Activated naive CD8-positive, alpha-beta T cell treated with anti-CD3 and anti-CD28 coated beads, Interleukin-2, amount 50 U/mL, for 24 hours (primary cell): ENCODE measurements around the gene LEF1.

Source experiments
- ATAC-seq: fragments of 150-1000 bp; cut with Tn5 transposase; one replicate; pipeline ENCODE4 v1.10.0; 2021
- DNase-seq: peaks from one replicate; pipeline ENCODE4 v3.0.0; 2021
- H3K27ac Mint-ChIP-seq: one replicate; pipeline ENCODE4 v1.8.0; 2021; ENCODE audit warnings: mild to moderate bottlenecking, mixed read lengths
- H3K27me3 Mint-ChIP-seq: one replicate; pipeline ENCODE4 v1.8.0; 2021; ENCODE audit warnings: mixed read lengths
- H3K36me3 Mint-ChIP-seq: one replicate; pipeline ENCODE4 v1.8.0; 2021; ENCODE audit warnings: low read depth, mixed read lengths
- H3K4me1 Mint-ChIP-seq: one replicate; pipeline ENCODE4 v1.8.0; 2021; ENCODE audit warnings: mixed read lengths
- H3K4me3 Mint-ChIP-seq: one replicate; pipeline ENCODE4 v1.8.0; 2021; ENCODE audit warnings: mild to moderate bottlenecking, moderate library complexity, mixed read lengths
- H3K9me3 Mint-ChIP-seq: one replicate; pipeline ENCODE4 v1.8.0; 2021; ENCODE audit warnings: mixed read lengths

Gene LEF1

GRCh38 chr4:108106186-108106585 is 62.5 kb downstream of the LEF1 start:
- Mint-ChIP-seq H3K4me1 (peaks cover 94% of the 10 kb centered on the region), H3K27ac (peak overlapping the region; percentile 98), H3K27me3 (no peaks in the 10 kb centered on the region), H3K36me3 (peaks cover 23% of the 10 kb centered on the region), H3K9me3 (no peaks in the 10 kb centered on the region), H3K4me3 (peak overlapping the region; percentile 76)
- no peak for ATAC-seq
- DNase-seq: no peak

- H3K9me3 Mint-ChIP-seq: no peaks in the 10 kb centered on the region
- H3K27me3 Mint-ChIP-seq: no peaks in the 10 kb centered on the region
- ATAC-seq: no peak
- H3K36me3 Mint-ChIP-seq: peaks cover 19% of the 10 kb centered on the region
- H3K4me3 Mint-ChIP-seq: no peak overlapping the region
- peak overlapping the region; percentile 90 for H3K27ac Mint-ChIP-seq
- H3K4me1 Mint-ChIP-seq: peaks cover 88% of the 10 kb centered on the region
- DNase-seq: no peak
These were observed 65.5 kb downstream of the LEF1 start for GRCh38 chr4:108103099-108103862.

DNA sequence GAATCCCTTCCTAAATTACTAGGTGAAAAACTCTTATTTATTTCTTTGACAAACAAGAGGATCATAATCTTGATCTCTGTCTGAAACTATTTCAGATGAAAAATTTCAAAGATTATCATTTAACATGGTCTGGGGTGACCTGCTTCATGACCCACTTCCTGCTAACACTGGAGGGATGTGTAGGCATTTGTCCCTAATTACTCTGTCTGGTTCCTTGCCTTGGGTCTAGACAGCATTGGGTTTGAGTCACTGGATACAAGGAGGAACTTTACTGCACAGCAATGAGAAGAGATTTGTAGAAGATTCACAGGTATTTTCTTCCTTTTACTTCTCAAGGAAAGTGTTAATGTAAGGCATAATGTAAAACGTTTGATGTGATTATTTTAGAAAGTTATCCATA is 67.9 kb downstream of the LEF1 start:
- Mint-ChIP-seq H3K4me1 (peaks cover 90% of the 10 kb centered on the region), H3K27ac (peak overlapping the region; percentile 90), H3K27me3 (no peaks in the 10 kb centered on the region), H3K4me3 (peak overlapping the region; percentile 40), H3K9me3 (no peaks in the 10 kb centered on the region), H3K36me3 (peaks cover 9% of the 10 kb centered on the region)
- no peak for DNase-seq
- peak; percentile 62 for ATAC-seq

GRCh38 chr4:108099838-108100237 is 68.9 kb downstream of the LEF1 start:
- Mint-ChIP-seq H3K36me3 (peaks cover 7% of the 10 kb centered on the region), H3K27me3 (no peaks in the 10 kb centered on the region), H3K27ac (peak overlapping the region; percentile 90), H3K4me1 (peaks cover 92% of the 10 kb centered on the region), H3K9me3 (no peaks in the 10 kb centered on the region), H3K4me3 (peak overlapping the region; percentile 30)
- peak; percentile 25 for ATAC-seq
- DNase-seq: no peak

GRCh38 chr4:108097990-108098553 is 70.7 kb downstream of the LEF1 start:
- DNase-seq (no peak), ATAC-seq (peak; percentile 56)
- Mint-ChIP-seq H3K36me3 (peaks cover 2% of the 10 kb centered on the region), H3K4me1 (peaks cover 94% of the 10 kb centered on the region), H3K27me3 (no peaks in the 10 kb centered on the region), H3K4me3 (no peak overlapping the region), H3K9me3 (no peaks in the 10 kb centered on the region), H3K27ac (peak overlapping the region; percentile 93)

- Mint-ChIP-seq H3K4me3 (no peak overlapping the region), H3K4me1 (peaks cover 85% of the 10 kb centered on the region), H3K9me3 (no peaks in the 10 kb centered on the region), H3K27ac (peak overlapping the region; percentile 93), H3K36me3 (peaks cover 9% of the 10 kb centered on the region), H3K27me3 (no peaks in the 10 kb centered on the region)
- DNase-seq: no peak
- peak; percentile 25 for ATAC-seq
These were observed 73.7 kb downstream of the LEF1 start for GRCh38 chr4:108094923-108095482.

DNA sequence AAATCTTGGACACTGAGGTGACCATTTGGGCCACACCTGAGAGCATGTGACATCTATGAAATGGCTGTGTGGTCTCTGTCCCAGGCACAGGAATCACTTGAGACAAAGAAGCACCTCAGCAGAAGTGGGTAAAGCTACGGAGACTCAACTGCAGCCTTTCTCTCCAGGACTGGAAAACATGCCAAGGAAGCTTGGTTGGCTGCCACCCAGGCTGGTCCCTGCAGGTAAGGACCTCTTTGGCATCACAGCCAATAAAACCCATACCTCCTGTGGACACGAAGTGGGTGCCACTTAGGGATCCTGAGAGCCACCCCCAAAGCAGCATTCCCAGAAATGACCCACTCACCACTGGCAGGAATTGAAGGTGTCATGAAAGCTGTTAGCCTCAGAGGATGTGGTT is 74.6 kb downstream of the LEF1 start:
- Mint-ChIP-seq H3K4me1 (peaks cover 85% of the 10 kb centered on the region), H3K27me3 (no peaks in the 10 kb centered on the region), H3K4me3 (no peak overlapping the region), H3K36me3 (peaks cover 11% of the 10 kb centered on the region), H3K27ac (peak overlapping the region; percentile 93), H3K9me3 (no peaks in the 10 kb centered on the region)
- ATAC-seq: no peak
- DNase-seq: no peak

DNA sequence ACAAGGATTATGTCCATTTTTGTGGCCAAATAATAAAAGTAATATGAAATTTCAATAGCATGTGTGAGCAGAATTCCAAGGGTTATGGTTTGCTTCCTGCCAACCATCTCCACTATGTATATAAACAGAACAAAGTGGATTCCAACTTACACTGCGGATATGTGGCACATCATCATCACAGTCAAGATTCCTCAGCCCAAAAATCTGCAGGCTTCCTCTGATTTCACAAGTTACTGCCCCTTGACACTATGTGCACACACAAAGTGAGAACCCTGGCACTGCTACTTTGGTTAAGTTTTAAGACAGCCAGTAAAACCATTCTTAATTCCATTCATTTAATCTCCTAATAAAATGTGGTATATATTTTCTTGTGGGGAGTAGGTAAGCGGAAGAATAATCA is 76.4 kb downstream of the LEF1 start:
- peaks cover 86% of the 10 kb centered on the region for H3K4me1 Mint-ChIP-seq
- no peaks in the 10 kb centered on the region for H3K27me3 Mint-ChIP-seq
- peak overlapping the region; percentile 93 for H3K27ac Mint-ChIP-seq
- DNase-seq (no peak), ATAC-seq (no peak)
- peaks cover 24% of the 10 kb centered on the region for H3K36me3 Mint-ChIP-seq
- no peaks in the 10 kb centered on the region for H3K9me3 Mint-ChIP-seq
- peak overlapping the region; percentile 52 for H3K4me3 Mint-ChIP-seq

- Mint-ChIP-seq H3K27me3 (no peaks in the 10 kb centered on the region), H3K36me3 (peaks cover 39% of the 10 kb centered on the region), H3K4me3 (peak overlapping the region; percentile 15), H3K4me1 (peaks cover 76% of the 10 kb centered on the region), H3K27ac (peak overlapping the region; percentile 81), H3K9me3 (no peaks in the 10 kb centered on the region)
- DNase-seq: no peak
- ATAC-seq: no peak
These were observed 81.3 kb downstream of the LEF1 start for GRCh38 chr4:108087293-108087967.

DNA sequence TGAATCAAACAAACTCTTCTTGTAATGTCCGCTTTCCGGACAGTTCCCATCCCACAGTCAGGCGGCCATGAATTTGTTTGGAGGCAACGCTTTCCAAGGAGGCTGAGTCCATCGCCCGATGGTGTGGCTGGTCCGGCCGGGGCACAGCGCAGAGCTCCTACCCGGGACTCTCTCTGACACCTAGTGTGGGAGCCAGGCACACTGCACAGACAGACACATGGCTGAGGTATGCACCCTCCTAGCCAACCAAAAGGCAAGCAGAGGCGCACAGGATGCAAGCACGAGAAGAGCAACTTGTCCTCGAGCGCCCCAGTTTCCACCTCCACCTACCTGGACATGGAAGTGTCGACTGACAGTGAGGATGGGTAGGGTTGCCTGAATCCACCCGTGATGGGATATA is 87.5 kb downstream of the LEF1 start:
- H3K36me3 Mint-ChIP-seq: peaks cover 47% of the 10 kb centered on the region
- H3K9me3 Mint-ChIP-seq: no peaks in the 10 kb centered on the region
- H3K27me3 Mint-ChIP-seq: no peaks in the 10 kb centered on the region
- peak overlapping the region; percentile 81 for H3K4me3 Mint-ChIP-seq
- H3K27ac Mint-ChIP-seq: peak overlapping the region; percentile 89
- ATAC-seq: peak; percentile 80
- H3K4me1 Mint-ChIP-seq: peaks cover 79% of the 10 kb centered on the region
- DNase-seq: no peak

DNA sequence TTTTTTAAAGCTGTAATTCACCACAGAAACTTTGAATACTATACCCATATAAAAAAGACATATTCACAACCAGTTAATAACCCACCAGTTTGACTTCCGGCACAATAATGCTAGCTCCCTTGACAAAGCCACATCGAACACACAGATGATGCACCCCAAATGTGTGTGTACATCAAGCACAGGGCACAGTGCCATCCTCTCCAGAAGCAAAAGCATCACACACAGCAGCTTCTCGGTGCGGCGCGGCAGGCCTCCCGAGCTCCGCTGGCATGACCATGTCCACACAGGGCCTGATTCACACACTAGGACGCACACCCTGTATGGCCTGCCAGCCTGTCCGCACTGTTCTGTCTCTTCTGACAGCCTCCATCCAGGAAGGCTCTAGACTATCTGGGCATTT is 88.0 kb downstream of the LEF1 start:
- no peaks in the 10 kb centered on the region for H3K27me3 Mint-ChIP-seq
- peak; percentile 53 for ATAC-seq
- peaks cover 47% of the 10 kb centered on the region for H3K36me3 Mint-ChIP-seq
- DNase-seq: peak; percentile 27
- no peaks in the 10 kb centered on the region for H3K9me3 Mint-ChIP-seq
- peak overlapping the region; percentile 89 for H3K27ac Mint-ChIP-seq
- peak overlapping the region; percentile 81 for H3K4me3 Mint-ChIP-seq
- H3K4me1 Mint-ChIP-seq: peaks cover 80% of the 10 kb centered on the region

DNA sequence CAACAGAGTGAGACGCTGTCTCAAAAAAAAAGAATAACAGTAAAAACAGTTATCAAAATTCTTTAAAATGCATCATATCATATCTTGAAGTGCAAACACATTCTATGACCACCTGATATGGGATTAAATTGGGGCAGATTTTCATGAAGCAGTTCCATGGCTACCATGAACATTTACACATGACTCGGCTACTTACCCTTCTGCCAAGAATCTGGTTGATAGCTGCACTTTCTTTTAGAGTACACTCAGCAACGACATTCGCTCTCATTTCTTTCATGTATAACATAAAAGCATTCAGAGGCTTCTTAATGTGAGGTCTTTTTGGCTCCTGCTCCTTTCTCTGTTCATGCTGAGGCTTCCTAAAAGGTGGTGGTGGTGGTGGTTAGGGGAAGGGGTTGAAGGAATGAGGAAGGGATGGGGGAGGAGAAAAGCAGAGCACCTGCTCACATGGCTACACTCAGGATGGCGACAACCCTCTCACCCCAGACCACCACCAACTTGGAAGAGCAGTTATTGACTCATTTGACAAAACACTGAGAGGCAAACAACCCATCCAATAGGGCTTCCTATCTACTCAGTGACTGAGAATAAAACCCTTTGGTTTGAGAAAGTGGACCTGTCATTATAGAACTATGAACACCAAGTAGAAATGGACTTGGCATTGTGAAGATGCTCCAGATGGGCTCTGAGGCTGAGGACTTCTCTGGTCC is 90.6 kb downstream of the LEF1 start:
- H3K9me3 Mint-ChIP-seq: no peaks in the 10 kb centered on the region
- DNase-seq (no peak), ATAC-seq (peak; percentile 16)
- H3K4me1 Mint-ChIP-seq: peaks cover 81% of the 10 kb centered on the region
- no peaks in the 10 kb centered on the region for H3K27me3 Mint-ChIP-seq
- H3K36me3 Mint-ChIP-seq: peaks cover 52% of the 10 kb centered on the region
- peak overlapping the region; percentile 87 for H3K27ac Mint-ChIP-seq
- peak overlapping the region; percentile 13 for H3K4me3 Mint-ChIP-seq

GRCh38 chr4:108072300-108072699 is 96.4 kb downstream of the LEF1 start:
- ATAC-seq (peak; percentile 92), DNase-seq (peak; percentile 53)
- no peaks in the 10 kb centered on the region for H3K9me3 Mint-ChIP-seq
- H3K4me1 Mint-ChIP-seq: peaks cover 79% of the 10 kb centered on the region
- peak overlapping the region; percentile 10 for H3K4me3 Mint-ChIP-seq
- H3K27ac Mint-ChIP-seq: peak overlapping the region; percentile 57
- peaks cover 45% of the 10 kb centered on the region for H3K36me3 Mint-ChIP-seq
- H3K27me3 Mint-ChIP-seq: no peaks in the 10 kb centered on the region

- DNase-seq (no peak), ATAC-seq (no peak)
- Mint-ChIP-seq H3K27me3 (no peaks in the 10 kb centered on the region), H3K4me3 (no peak overlapping the region), H3K36me3 (peaks cover 49% of the 10 kb centered on the region), H3K27ac (peak overlapping the region; percentile 16), H3K9me3 (no peaks in the 10 kb centered on the region), H3K4me1 (peaks cover 83% of the 10 kb centered on the region)
These were observed 98.0 kb downstream of the LEF1 start for GRCh38 chr4:108070775-108071174.
